Gastroesophageal sphincter (tissue), 3 donors: Measurements from ENCODE around the gene CHI3L1.

ENCODE experiments used
- CTCF ChIP-seq, 4 experiments: fragments of 200-600 bp in 2 of 4; fragments of 450-650 bp in 2 of 4; sonication (generic) in 1 of 4; IDR thresholded peaks; one replicate each; pipeline ENCODE4 v1.5.1; 2017 to 2019; ENCODE audit warnings: antibody characterized with exemption in 4 of 4, mild to moderate bottlenecking in 2 of 4, moderate library complexity in 2 of 4
- EP300 ChIP-seq: sonication (generic); formaldehyde crosslinking; IDR thresholded peaks from one replicate; pipeline ENCODE4 v1.6.1; 2017; ENCODE audit warnings: antibody characterized with exemption, mild to moderate bottlenecking
- POLR2A ChIP-seq, 2 donors: fragments of 450-650 bp; IDR thresholded peaks; one replicate each; pipeline ENCODE4 v1.6.1; 2017; ENCODE audit warnings: antibody characterized with exemption in 2 of 2, mild to moderate bottlenecking in 2 of 2, moderate library complexity in 1 of 2
- POLR2AphosphoS5 ChIP-seq: sonication (generic); formaldehyde crosslinking; IDR thresholded peaks from one replicate; pipeline ENCODE4 v1.6.1; 2017; ENCODE audit warnings: antibody characterized with exemption

DNA sequence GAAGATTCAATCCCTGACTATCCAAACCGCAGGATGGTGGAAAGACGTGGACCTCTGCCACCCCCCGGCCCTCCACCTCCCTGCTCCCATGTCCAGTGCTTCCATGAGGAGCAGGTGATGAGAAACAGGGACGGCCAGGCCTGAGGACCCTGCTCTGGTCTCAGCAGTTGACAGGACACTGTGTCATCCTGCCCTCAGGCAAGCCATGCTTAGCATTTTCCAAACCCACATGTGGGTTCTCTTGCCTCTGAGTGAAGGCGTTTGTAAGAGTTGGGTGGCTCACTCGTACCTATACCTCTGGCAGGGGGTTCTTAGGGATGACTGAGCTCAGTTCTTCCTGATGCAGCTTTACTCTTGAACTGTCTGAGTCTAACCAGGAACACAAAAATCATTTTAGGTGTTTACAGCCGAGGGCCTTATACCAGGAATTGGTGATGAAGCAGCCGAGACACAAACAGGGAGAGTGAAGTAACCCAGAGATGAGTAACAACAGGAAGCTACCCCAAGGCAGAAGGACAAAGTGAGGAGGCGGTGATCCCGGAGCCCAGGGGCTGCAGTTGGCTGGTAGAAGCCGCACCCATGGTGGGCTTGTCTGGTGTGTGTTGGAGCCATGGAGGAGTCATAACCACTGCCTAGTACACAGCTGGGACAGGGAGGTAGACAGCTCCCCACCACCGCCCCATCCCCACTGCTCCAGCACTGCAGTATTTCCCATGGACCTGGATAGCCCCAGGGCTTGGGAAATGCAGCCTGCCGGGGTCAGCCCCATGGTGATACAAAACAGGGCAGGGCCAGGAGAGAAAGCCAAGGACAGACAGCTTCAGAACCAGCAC, 32.3 kb downstream of the CHI3L1 start:
- no peak for TF ChIP-seq CTCF (IDR thresholded peaks at IDR 0.05)
- TF ChIP-seq POLR2A (IDR thresholded peaks at IDR 0.05) = no peak
- TF ChIP-seq EP300 = no peak
- TF ChIP-seq POLR2AphosphoS5 = no peak
